ENCODE measurements around the gene REM2. TPM values are rescaled to one million over a fixed set of nuclear protein-coding genes. Genes with fewer than 3 reads are reported as not detected.

REM2 gene
- total RNA-seq, 1 donor from 2014 or later, result under 0.01 TPM

DNA sequence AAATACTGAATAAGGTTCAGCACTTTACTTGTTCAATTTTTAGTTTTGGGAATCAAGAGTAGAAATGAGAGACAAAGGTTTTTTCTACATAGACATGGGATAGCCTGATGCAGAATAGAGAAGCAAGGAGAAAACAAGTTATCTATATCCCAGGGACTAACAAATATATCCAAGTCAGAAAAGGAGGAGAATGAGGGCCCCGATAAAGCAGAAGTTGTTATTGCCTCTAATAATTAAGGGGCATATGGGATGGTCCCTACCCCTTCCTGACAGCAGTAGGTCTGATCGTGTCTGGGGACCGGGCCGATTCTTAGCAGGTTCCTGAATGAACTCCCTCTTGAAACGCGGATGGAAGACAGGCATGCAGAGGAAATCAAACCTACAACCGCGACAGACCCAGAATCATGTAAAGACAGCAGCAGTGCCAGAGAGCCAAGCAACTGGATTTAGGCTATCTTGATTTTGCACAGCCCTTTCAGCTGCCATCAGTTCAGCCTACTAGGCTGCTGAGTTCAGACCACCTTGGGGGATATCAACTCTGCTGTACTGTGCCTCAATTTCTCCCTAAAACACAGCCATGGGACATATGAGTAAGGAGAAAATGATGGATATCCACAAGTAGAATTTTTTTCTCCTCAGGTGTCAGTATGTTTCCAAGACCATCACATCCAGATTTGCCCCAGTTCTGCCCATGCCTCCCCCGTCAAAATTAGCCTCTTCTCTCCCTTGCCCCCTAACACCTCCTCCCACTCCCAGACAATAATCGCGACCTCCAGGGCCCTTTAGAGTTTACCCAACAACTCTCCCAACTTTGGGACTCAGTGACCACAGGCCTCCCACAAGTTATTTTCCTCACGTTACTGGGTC lies 45.4 kb downstream of the REM2 start:
- DNase-seq (ENCODE audit: low read depth in 2 of 2), result peak; percentile 3 to 12

- DNase-seq (ENCODE audit: low read depth in 2 of 2), result peak; percentile 100
These were observed 46.3 kb downstream of the REM2 start, which contains the start of gene PRMT5 for GRCh38 chr14:22929104-22929960. Gene PRMT5, minus strand, starts transcription at chr14:22929376. Its CDS starts 15 bp downstream, at chr14:22929361.

- no peak for DNase-seq (ENCODE audit: low read depth in 2 of 2)
These were observed 46.9 kb downstream of the REM2 start for GRCh38 chr14:22929961-22930364.

DNA sequence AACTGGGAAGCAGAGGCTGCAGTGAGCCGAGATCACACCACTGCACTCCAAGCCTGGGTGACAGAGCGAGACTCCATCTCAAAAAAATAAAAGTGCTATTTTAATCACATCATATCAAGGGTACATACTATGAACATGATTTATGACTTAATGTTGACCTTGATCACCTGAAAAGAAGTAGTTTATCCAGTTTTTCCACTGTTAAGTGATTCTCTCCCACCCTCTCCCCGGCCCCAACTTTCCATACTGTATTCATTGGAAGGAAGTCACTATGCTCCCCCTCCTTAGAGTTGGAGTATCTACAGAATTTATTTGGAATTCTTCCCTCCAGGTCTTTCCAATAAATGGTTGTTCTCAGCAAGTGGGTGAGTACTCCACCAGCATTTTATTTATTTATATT lies 49.1 kb downstream of the REM2 start:
- DNase-seq (ENCODE audit: low read depth in 2 of 2), result no peak

GRCh38 chr14:22935156-22935555 lies 52.1 kb downstream of the REM2 start:
- no peak for DNase-seq (ENCODE audit: low read depth in 2 of 2)

Other genes starting within 250 kb of the REM2 start
- gene OR6J1, start 238.9 kb upstream of the REM2 start, total RNA-seq, result not detected in 2 replicates
- gene OXA1L, start 116.5 kb upstream of the REM2 start, total RNA-seq, result 39.1 and 51.4 TPM in 2 replicates
- gene SLC7A7, start 67.8 kb upstream of the REM2 start, total RNA-seq, result 5.0 and 6.7 TPM in 2 replicates
- gene MRPL52, start 53.3 kb upstream of the REM2 start, total RNA-seq, result 43.7 and 46.9 TPM in 2 replicates
- gene MMP14, start 46.6 kb upstream of the REM2 start, total RNA-seq, result 43.3 and 80.2 TPM in 2 replicates
- 37.3 and 44.0 TPM in 2 replicates for gene LRP10, start 11.5 kb upstream of the REM2 start, total RNA-seq
- gene RBM23, start 35.9 kb downstream of the REM2 start, total RNA-seq, result 24.0 and 37.7 TPM in 2 replicates
- 35.3 and 41.9 TPM in 2 replicates for gene PRMT5, start 46.2 kb downstream of the REM2 start, total RNA-seq
- gene HAUS4, start 73.9 kb downstream of the REM2 start, total RNA-seq, result 6.3 and 28.5 TPM in 2 replicates
- gene AJUBA, start 99.3 kb downstream of the REM2 start, total RNA-seq, result 36.0 and 70.2 TPM in 2 replicates
- 2.4 and 3.9 TPM in 2 replicates for gene C14orf93, start 126.9 kb downstream of the REM2 start, total RNA-seq
- 183 and 219 TPM in 2 replicates for gene PSMB5, start 151.7 kb downstream of the REM2 start, total RNA-seq
- gene PSMB11, start 159.0 kb downstream of the REM2 start, total RNA-seq, result not detected in 2 replicates
- gene CDH24, start 174.3 kb downstream of the REM2 start, total RNA-seq, result 0.60 and 2.0 TPM in 2 replicates
- gene ACIN1, start 211.9 kb downstream of the REM2 start, total RNA-seq, result 32.7 and 48.6 TPM in 2 replicates
- 41.2 and 45.0 TPM in 2 replicates for gene C14orf119, start 212.3 kb downstream of the REM2 start, total RNA-seq
- not detected in 2 replicates for gene CIROP, start 221.8 kb downstream of the REM2 start, total RNA-seq
- gene CEBPE, start 236.0 kb downstream of the REM2 start, total RNA-seq, result not detected in 2 replicates